ENCODE results near the gene CCIN. TPM values are rescaled to one million over a fixed set of nuclear protein-coding genes. Genes with fewer than 3 reads are reported as not detected.

The CCIN gene
- total and polyA plus RNA-seq, 12 donors = 0.12 to 0.15 TPM; not detected in 10

GRCh38 chr9:36149197-36149596 is 20.0 kb upstream of the CCIN start:
- no peak for DNase-seq
- TF ChIP-seq CTCF (IDR thresholded peaks at IDR 0.05) = no peak
- peak in 1 of 8 donors; percentile 6 for ATAC-seq
- H3K4me1 ChIP-seq = peaks cover 6 to 99% (median 30%) of the 10 kb centered on the region in 9 donors
- no peaks in the 10 kb centered on the region for H3K27me3 ChIP-seq
- H3K36me3 ChIP-seq = peaks cover 0 to 23% (median 0%) of the 10 kb centered on the region in 9 donors
- 73 to 78% methylated on average over 4 of the region's 4 CpGs for WGBS, 2 donors
- intact Hi-C loops (cut with DNase I) = no loop called here
- no peak overlapping the region for H3K4me3 ChIP-seq
- peak overlapping the region in 6 of 10 donors; percentile 20 to 96 (median 49) for H3K27ac ChIP-seq
- H3K9me3 ChIP-seq = peaks cover 0 to 9% (median 0%) of the 10 kb centered on the region in 11 donors

GRCh38 chr9:36150574-36151315 is 18.4 kb upstream of the CCIN start:
- no peak for TF ChIP-seq CTCF (IDR thresholded peaks at IDR 0.05)
- peak overlapping the region in 1 of 10 donors; percentile 33 for H3K4me3 ChIP-seq
- no peaks in the 10 kb centered on the region for H3K27me3 ChIP-seq
- DNase-seq = no peak
- intact Hi-C loops (cut with DNase I) = no loop called here
- H3K27ac ChIP-seq = peak overlapping the region in 8 of 10 donors; percentile 49 to 96 (median 68)
- 65 to 70% methylated on average over 4 of the region's 4 CpGs for WGBS, 2 donors
- H3K36me3 ChIP-seq = peaks cover 0 to 23% (median 0%) of the 10 kb centered on the region in 9 donors
- H3K4me1 ChIP-seq = peaks cover 6 to 98% (median 42%) of the 10 kb centered on the region in 9 donors
- peaks cover 0 to 6% (median 0%) of the 10 kb centered on the region in 11 donors for H3K9me3 ChIP-seq
- no peak for ATAC-seq

- DNase-seq (peak; percentile 56 to 58), ATAC-seq (peak in 7 of 8 donors; percentile 46 to 64 (median 58))
- Histone ChIP-seq H3K27ac (peak overlapping the region; percentile 6 to 96 (median 62)), H3K27me3 (no peaks in the 10 kb centered on the region), H3K4me3 (peak overlapping the region in 2 of 10 donors; percentile 11 to 33), H3K4me1 (peaks cover 6 to 92% (median 42%) of the 10 kb centered on the region in 9 donors), H3K9me3 (peaks cover 0 to 3% (median 0%) of the 10 kb centered on the region in 11 donors), H3K36me3 (peaks cover 0 to 28% (median 4%) of the 10 kb centered on the region in 9 donors)
- WGBS, 2 donors = 71 to 87% methylated on average over 14 of the region's 14 CpGs
- intact Hi-C loops (cut with DNase I) = no loop called here
- TF ChIP-seq CTCF (IDR thresholded peaks at IDR 0.05) = no peak
Measured at GRCh38 chr9:36151316-36152210, 17.6 kb upstream of the CCIN start.

Data from heart right ventricle (tissue), 16 donors.